Endothelial cell of umbilical vein (primary cell): ENCODE measurements around the gene SLC25A33. TPM values are rescaled to one million over a fixed set of nuclear protein-coding genes. Genes with fewer than 3 reads are reported as not detected.

Experiments
- BruUV-seq: library from RNA; stranded (reverse); fragments of 400-500 nt; replicated peaks from 2 replicates; lab custom pipeline; 2021; lab: Mats Ljungman, UMichigan
- CTCF ChIA-PET: fragments of 300-600, 350-600 bp; sonication (Branson Sonifier 250); formaldehyde crosslinking; loops from one replicate; lab custom pipeline; 2021; ENCODE audit warnings: antibody characterized with exemption, inconsistent platforms; lab: Charles Lee
- POLR2A ChIA-PET: fragments of 300-600, 350-600 bp; sonication (Branson Sonifier 250); formaldehyde crosslinking; loops from one replicate; lab custom pipeline; 2021; ENCODE audit warnings: antibody characterized with exemption, inconsistent platforms; lab: Charles Lee
- DNase-seq: peaks from one replicate; pipeline ENCODE4 v3.0.0-alpha.2; 2011; ENCODE audit warnings: low read depth, low spot score
- FAIRE-seq: peaks from 2 replicates; lab custom pipeline; 2011; peaks lifted over from hg19 to GRCh38; lab: Jason Lieb, UNC
- H2AFZ ChIP-seq: 2 replicates; pipeline ENCODE4 v1.6.0; 2012; ENCODE audit warnings: low read depth, low read length, control low read depth, inconsistent platforms
- H3K27ac ChIP-seq: 2 replicates; pipeline ENCODE4 v1.5.1; 2011; ENCODE audit warnings: low read depth, mild to moderate bottlenecking, control low read depth, low read length, moderate library complexity; ENCODE audit not compliant: insufficient read depth
- H3K27me3 ChIP-seq, 2 experiments: 2 replicates each; pipeline versions ENCODE4 v1.6.0 to v1.6.1; 2011; ENCODE audit warnings: low read length in 2 of 2, mixed read lengths in 1 of 2; ENCODE audit not compliant: control insufficient read depth in 2 of 2, insufficient read depth in 2 of 2
- H3K36me3 ChIP-seq, 2 experiments: 2 replicates in 1 of 2; 3 replicates in 1 of 2; pipeline ENCODE4 v1.5.1; 2011; ENCODE audit warnings: low read length in 2 of 2, mild to moderate bottlenecking in 1 of 2, moderate library complexity in 1 of 2; ENCODE audit not compliant: control insufficient read depth in 2 of 2, insufficient read depth in 2 of 2; ENCODE audit errors: extremely low read depth in 1 of 2
- H3K4me1 ChIP-seq: 3 replicates; pipeline ENCODE4 v1.5.1; 2011; ENCODE audit warnings: mild to moderate bottlenecking, low read length; ENCODE audit not compliant: control insufficient read depth, insufficient read depth; ENCODE audit errors: extremely low read depth
- H3K4me2 ChIP-seq: 2 replicates; pipeline ENCODE4 v1.6.1; 2011; ENCODE audit warnings: low read length, control low read depth, mixed read lengths; ENCODE audit not compliant: insufficient read depth
- H3K4me3 ChIP-seq, 3 experiments: fragments of 200-600 bp in 1 of 3; sonication (generic), shearing (Covaris generic) in 1 of 3; replicated peaks in 1 of 3; 2 replicates each; pipeline ENCODE4 v1.5.1; 2011 to 2016; ENCODE audit warnings: control low read depth in 3 of 3, low read length in 3 of 3, mild to moderate bottlenecking in 2 of 3, inconsistent platforms in 1 of 3, low read depth in 1 of 3, moderate library complexity in 1 of 3; ENCODE audit not compliant: insufficient read depth in 1 of 3
- H3K79me2 ChIP-seq: 2 replicates; pipeline ENCODE4 v1.6.0; 2012; ENCODE audit warnings: low read length, inconsistent platforms; ENCODE audit not compliant: control insufficient read depth, insufficient read depth
- H3K9ac ChIP-seq: replicated peaks from 2 replicates; pipeline ENCODE3; 2011; ENCODE audit warnings: low read length, control low read depth; ENCODE audit not compliant: insufficient read depth; ENCODE audit errors: extremely low read depth
- H3K9me1 ChIP-seq: replicated peaks from 3 replicates; pipeline ENCODE4 v1.6.0; 2011; ENCODE audit warnings: mild to moderate bottlenecking, low read length; ENCODE audit not compliant: control insufficient read depth, insufficient read depth; ENCODE audit errors: extremely low read depth
- H3K9me3 ChIP-seq: replicated peaks from 2 replicates; pipeline ENCODE4 v1.5.1; 2012; ENCODE audit warnings: low read length, inconsistent platforms; ENCODE audit not compliant: control insufficient read depth, insufficient read depth
- H4K20me1 ChIP-seq: replicated peaks from 2 replicates; pipeline ENCODE3; 2011; ENCODE audit warnings: mild to moderate bottlenecking, low read length; ENCODE audit not compliant: control insufficient read depth, insufficient read depth; ENCODE audit errors: extremely low read depth
- EZH2 ChIP-seq: IDR thresholded peaks from 2 replicates; pipeline ENCODE4 v1.6.1; 2012; ENCODE audit warnings: borderline replicate concordance, low read depth, mild to moderate bottlenecking, moderate library complexity, low read length, inconsistent platforms; ENCODE audit not compliant: severe bottlenecking
- FOS ChIP-seq: IDR thresholded peaks from 2 replicates; pipeline ENCODE4 v1.6.1; 2011; ENCODE audit warnings: mild to moderate bottlenecking, low read length, moderate library complexity, borderline replicate concordance; ENCODE audit not compliant: insufficient read depth
- GATA2 ChIP-seq: IDR thresholded peaks from 2 replicates; pipeline ENCODE4 v1.7.0; 2011; ENCODE audit warnings: low read depth, mild to moderate bottlenecking, moderate library complexity, mixed read lengths, low read length; ENCODE audit not compliant: insufficient read length, insufficient read depth
- JUN ChIP-seq: IDR thresholded peaks from 2 replicates; pipeline ENCODE4 v1.6.1; 2011; ENCODE audit warnings: borderline replicate concordance, low read depth; ENCODE audit not compliant: insufficient read length, insufficient read depth
- POLR2A ChIP-seq: IDR thresholded peaks from 2 replicates; pipeline ENCODE4 v1.6.1; 2012; ENCODE audit warnings: low read depth, mild to moderate bottlenecking, control low read depth, low read length
- dilution Hi-C: fragments of 300-500 bp; cut with MboI; formaldehyde crosslinking; loops from one replicate; pipeline ENCODE4 v1.15.0; 2019; ENCODE audit warnings: low sequenced_read_pairs; ENCODE audit not compliant: extremely low pct_ligation_motif_present
- intact Hi-C: fragments of 100-400 bp; cut with micrococcal nuclease; formaldehyde crosslinking; loops from one replicate; pipeline ENCODE4 v1.10.0; 2022
- polyA plus RNA-seq, 4 experiments: library from polyadenylated mRNA; depleted of rRNA in 3 of 4; stranded (reverse) in 3 of 4; unstranded in 1 of 4; fragments of >200 nt; gene quantifications; 2 replicates each; pipeline versions ENCODE4 v1.2.1 to v1.2.3, GENCODE V29; 2011 to 2012; ENCODE audit warnings: missing spikeins in 1 of 4
- total RNA-seq: library from RNA; stranded (reverse); gene quantifications from 2 replicates; pipeline ENCODE4 v1.2.3, GENCODE V29; 2021
- TF ChIP-seq, protein P1 (sequence below), 2 donors: IDR thresholded peaks; 1 replicate in 1 of 2; 2 replicates in 1 of 2; pipeline ENCODE4 v1.5.1; 2011; ENCODE audit warnings: low read length in 2 of 2, mild to moderate bottlenecking in 2 of 2, moderate library complexity in 2 of 2, control low read depth in 1 of 2, inconsistent platforms in 1 of 2, low read depth in 1 of 2; ENCODE audit not compliant: insufficient read depth in 1 of 2; ENCODE audit errors: extremely low read depth in 1 of 2

Gene SLC25A33
- total and polyA plus RNA-seq, 2 donors (not counting 3 experiments of a cell fraction or from before 2014, with no cell fraction given), result 3.8 to 6.6 TPM

- FAIRE-seq (no peak), DNase-seq (no peak)
- H3K4me1 ChIP-seq, result no peaks in the 10 kb centered on the region
- CTCF ChIA-PET, result interaction anchor here (1.1 to 1.7 kb wide), 2 partner anchors 11 to 31 kb away, joined by 3 to 5 read pairs; partner anchors contain the start of gene SLC25A33
- no peaks in the 10 kb centered on the region for H3K9me1 ChIP-seq
- dilution Hi-C loops (no loop called here), intact Hi-C loops (no loop called here)
- TF ChIP-seq EZH2 (no peak), FOS (no peak), GATA2 (no peak), JUN (no peak), POLR2A (no peak)
- TF ChIP-seq, protein P1, sequence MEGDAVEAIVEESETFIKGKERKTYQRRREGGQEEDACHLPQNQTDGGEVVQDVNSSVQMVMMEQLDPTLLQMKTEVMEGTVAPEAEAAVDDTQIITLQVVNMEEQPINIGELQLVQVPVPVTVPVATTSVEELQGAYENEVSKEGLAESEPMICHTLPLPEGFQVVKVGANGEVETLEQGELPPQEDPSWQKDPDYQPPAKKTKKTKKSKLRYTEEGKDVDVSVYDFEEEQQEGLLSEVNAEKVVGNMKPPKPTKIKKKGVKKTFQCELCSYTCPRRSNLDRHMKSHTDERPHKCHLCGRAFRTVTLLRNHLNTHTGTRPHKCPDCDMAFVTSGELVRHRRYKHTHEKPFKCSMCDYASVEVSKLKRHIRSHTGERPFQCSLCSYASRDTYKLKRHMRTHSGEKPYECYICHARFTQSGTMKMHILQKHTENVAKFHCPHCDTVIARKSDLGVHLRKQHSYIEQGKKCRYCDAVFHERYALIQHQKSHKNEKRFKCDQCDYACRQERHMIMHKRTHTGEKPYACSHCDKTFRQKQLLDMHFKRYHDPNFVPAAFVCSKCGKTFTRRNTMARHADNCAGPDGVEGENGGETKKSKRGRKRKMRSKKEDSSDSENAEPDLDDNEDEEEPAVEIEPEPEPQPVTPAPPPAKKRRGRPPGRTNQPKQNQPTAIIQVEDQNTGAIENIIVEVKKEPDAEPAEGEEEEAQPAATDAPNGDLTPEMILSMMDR (IDR thresholded peaks at IDR 0.05; ENCODE audit: extremely low read depth in 1 of 2, insufficient read depth in 1 of 2, low read depth in 1 of 2, low read length in 2 of 2), result no peak
- no peaks in the 10 kb centered on the region for H4K20me1 ChIP-seq
- no peaks in the 10 kb centered on the region for H3K27me3 ChIP-seq
- no peak overlapping the region for H3K9ac ChIP-seq
- no peak overlapping the region for H3K4me3 ChIP-seq
- no TSS peak for BruUV-seq
- peaks cover 0 to 2% of the 10 kb centered on the region in 2 experiments for H3K36me3 ChIP-seq
- no peak overlapping the region for H3K4me2 ChIP-seq
- no peak overlapping the region for H2AFZ ChIP-seq
- POLR2A ChIA-PET, result no interaction called here
- H3K79me2 ChIP-seq, result peaks cover 52% of the 10 kb centered on the region
- no peaks in the 10 kb centered on the region for H3K9me3 ChIP-seq
- H3K27ac ChIP-seq, result no peak overlapping the region
These were observed 10.8 kb downstream of the SLC25A33 start for GRCh38 chr1:9549955-9550546.
